ENCODE results near the gene KCND2.
"Not testable (repeated sequence)": the region's sequence is repeated elsewhere in the genome, so short reads cannot be mapped to it uniquely, and the experiment has no call there.

KCND2 gene

DNA sequence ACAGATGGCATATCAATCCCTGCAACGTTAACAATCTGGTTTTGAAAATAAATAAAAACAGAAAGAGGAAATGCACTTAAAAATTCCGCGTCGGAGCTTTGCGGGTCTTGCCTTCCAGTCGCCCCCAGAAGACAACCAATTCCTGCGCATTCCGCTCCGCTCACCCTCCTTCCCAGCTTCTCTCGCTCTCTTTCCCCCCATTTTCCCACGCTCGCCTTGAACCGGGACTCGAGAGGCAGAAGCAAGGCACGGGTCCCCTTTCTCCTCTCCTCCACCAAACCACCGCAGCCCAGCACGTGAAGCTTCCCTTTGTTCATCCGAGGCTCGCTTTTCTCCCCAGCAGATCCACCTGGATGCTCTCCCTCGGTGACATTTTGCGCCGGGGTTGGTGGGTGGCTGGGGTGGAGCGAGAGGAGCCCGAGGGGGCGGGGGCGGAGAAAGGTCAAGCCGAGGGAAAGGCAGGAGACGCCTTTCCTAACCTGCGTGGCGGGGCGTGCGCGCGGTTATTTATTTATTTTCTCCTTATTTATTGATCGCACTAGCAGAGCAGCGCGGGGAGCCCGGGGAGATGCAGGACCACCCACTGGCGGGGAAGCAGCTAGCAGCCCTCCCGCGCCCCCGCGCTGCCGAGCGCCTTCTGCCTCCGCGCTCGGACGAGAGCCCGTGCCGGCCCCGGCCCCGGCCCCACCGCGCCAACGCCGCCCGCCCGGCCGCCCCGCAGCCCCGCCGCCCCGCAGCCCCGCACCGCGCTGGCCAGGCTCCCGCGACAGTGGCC, at the start of gene KCND2:
Gene KCND2, plus strand, starts transcription at position 475 of the 775 bp plus-strand sequence.
- DNase-seq (ENCODE audit: low read depth) = no peak
- TF ChIP-seq, protein P1, sequence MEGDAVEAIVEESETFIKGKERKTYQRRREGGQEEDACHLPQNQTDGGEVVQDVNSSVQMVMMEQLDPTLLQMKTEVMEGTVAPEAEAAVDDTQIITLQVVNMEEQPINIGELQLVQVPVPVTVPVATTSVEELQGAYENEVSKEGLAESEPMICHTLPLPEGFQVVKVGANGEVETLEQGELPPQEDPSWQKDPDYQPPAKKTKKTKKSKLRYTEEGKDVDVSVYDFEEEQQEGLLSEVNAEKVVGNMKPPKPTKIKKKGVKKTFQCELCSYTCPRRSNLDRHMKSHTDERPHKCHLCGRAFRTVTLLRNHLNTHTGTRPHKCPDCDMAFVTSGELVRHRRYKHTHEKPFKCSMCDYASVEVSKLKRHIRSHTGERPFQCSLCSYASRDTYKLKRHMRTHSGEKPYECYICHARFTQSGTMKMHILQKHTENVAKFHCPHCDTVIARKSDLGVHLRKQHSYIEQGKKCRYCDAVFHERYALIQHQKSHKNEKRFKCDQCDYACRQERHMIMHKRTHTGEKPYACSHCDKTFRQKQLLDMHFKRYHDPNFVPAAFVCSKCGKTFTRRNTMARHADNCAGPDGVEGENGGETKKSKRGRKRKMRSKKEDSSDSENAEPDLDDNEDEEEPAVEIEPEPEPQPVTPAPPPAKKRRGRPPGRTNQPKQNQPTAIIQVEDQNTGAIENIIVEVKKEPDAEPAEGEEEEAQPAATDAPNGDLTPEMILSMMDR (IDR thresholded peaks at IDR 0.05; ENCODE audit: control insufficient read depth, insufficient read depth, low read depth, low read length, missing control alignments) = no peak
- H3K4me3 ChIP-seq (ENCODE audit: control insufficient read depth, low read depth, low read length) = peak within 1 kb of the TSS; percentile 26

DNA sequence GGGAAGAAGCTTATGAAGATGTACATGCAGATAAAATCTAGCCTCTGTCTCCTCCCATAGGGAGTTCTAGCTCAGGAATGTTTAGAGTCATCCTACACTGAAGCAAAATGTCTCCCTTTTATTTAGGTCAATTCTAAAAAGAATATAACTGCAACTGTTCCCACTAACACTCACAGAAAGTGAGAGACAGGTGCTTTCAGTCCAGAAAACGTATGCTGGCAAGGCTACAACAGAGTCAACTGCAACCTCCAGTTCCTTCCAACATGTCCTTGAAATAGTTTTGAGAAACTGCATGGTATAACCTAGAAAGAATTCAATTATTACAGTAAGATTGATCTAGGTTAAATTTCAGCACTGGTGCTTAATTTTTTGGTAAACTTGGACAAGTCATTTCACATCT, 46.8 kb upstream of the KCND2 start:
- DNase-seq (ENCODE audit: low read depth) = no peak
- TF ChIP-seq, protein P1 (IDR thresholded peaks at IDR 0.05; ENCODE audit: control insufficient read depth, insufficient read depth, low read depth, low read length, missing control alignments) = no peak
- no peak overlapping the region for H3K4me3 ChIP-seq (ENCODE audit: control insufficient read depth, low read depth, low read length)

DNA sequence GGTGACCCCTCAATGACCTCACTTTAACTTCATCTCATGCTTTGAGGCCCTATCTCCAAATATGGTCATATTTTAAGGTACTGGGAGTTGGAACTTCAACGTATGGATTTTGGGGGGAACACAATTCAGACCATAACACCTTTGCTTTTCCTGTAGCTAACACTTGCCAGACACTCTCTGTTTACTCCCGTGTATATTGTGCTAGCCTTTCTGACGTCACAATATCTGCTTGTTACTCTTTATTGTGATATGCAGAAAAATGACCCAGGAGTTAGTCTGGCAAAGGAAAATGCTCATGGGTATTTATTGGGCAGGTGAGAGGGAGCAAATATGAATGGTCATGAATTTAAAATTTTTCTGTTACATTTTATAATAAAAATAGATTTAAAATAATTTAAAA, 45.7 kb upstream of the KCND2 start:
- DNase-seq (ENCODE audit: low read depth) = no peak
- H3K4me3 ChIP-seq (ENCODE audit: control insufficient read depth, low read depth, low read length) = no peak overlapping the region
- TF ChIP-seq, protein P1 (IDR thresholded peaks at IDR 0.05; ENCODE audit: control insufficient read depth, insufficient read depth, low read depth, low read length, missing control alignments) = no peak

DNA sequence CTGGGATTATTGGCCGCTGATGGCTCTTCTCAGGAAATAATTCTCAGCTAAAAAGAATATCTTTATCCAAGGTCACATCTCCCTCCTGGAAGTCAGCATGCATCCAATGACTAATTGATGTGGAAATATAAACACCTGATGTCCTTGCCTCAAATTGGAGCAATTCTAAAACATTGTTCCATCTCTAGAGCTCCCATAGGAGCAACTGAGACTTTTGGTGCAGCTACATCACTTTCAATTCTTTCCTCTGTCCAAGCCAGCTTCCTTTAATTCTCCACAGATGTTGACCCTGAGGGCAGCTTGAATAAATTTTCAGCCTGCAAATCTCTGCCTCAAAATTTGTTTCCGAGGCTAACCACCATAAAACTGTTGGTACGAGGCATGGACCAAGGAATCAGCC, 43.9 kb upstream of the KCND2 start:
- H3K4me3 ChIP-seq (ENCODE audit: control insufficient read depth, low read depth, low read length) = no peak overlapping the region
- no peak for DNase-seq (ENCODE audit: low read depth)
- TF ChIP-seq, protein P1 (IDR thresholded peaks at IDR 0.05; ENCODE audit: control insufficient read depth, insufficient read depth, low read depth, low read length, missing control alignments) = no peak

DNA sequence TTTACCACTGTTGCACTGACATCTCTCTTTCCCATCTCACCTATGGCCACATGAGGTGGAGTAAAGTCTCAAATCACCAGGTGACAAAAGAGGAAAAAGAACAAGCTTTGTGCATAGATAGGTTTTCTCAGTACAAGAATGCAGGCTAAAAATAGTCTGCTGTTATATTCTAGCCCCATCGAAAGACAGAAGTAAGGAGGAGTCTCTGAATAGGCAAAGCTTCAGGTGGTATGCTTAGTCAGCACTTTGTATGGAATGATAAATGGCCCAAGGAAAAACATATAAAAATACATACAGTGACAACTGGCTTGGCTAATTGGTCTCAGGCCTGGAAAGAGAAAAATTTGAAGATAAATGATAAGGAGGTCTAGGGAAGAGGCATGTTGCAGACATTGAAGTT, 39.6 kb upstream of the KCND2 start:
- TF ChIP-seq, protein P1 (IDR thresholded peaks at IDR 0.05; ENCODE audit: control insufficient read depth, insufficient read depth, low read depth, low read length, missing control alignments) = no peak
- DNase-seq (ENCODE audit: low read depth) = no peak
- H3K4me3 ChIP-seq (ENCODE audit: control insufficient read depth, low read depth, low read length) = no peak overlapping the region

DNA sequence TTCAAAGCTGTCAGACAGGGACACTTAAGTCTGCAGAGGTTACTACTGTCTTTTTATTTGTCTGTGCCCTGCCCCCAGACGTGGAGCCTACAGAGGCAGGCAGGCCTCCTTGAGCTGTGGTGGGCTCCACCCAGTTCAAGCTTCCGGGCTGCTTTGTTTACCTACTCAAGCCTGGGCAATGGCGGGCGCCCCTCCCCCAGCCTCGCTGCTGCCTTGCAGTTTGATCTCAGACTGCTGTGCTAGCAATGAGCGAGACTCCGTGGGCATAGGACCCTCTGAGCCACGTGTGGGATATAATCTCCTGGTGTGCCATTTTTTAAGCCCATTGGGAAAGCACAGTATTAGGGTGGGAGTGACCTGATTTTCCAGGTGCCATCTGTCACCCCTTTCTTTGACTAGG, 32.6 kb upstream of the KCND2 start:
- not testable (repeated sequence) for DNase-seq (ENCODE audit: low read depth); H3K4me3 ChIP-seq (ENCODE audit: control insufficient read depth, low read depth, low read length)

DNA sequence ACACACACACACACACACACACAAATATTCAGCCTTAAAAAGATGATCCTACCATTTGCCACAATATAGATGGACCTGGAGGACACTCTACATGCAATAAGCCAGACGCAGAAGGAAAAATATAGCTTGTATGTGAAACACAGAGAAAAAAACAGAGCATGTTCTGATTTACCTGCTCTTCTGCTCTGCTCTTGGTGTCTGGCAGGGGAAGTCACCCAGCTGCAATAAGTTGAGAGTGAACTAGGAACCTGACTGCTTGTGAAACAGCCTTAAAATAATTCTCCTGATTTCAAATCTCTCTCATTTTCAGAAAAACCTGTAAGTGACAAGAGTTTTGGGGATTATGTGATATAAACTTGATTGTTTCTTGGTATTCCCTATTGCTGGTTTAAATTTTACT, 31.0 kb upstream of the KCND2 start:
- TF ChIP-seq, protein P1 (IDR thresholded peaks at IDR 0.05; ENCODE audit: control insufficient read depth, insufficient read depth, low read depth, low read length, missing control alignments) = no peak
- no peak for DNase-seq (ENCODE audit: low read depth)
- no peak overlapping the region for H3K4me3 ChIP-seq (ENCODE audit: control insufficient read depth, low read depth, low read length)

All from AG09309 (cell line).